Fibroblast of pulmonary artery (primary cell): ENCODE results near the gene IL36B.

Experiments used
- DNase-seq: peaks from one replicate; pipeline ENCODE4 v3.0.0-alpha.2; 2010; ENCODE audit warnings: low read depth
- H3K4me3 ChIP-seq: replicated peaks from 2 replicates; pipeline ENCODE4 v1.5.1; 2011; ENCODE audit warnings: low read depth, mild to moderate bottlenecking, control low read depth, low read length, moderate library complexity
- TF ChIP-seq, protein P1 (sequence below): IDR thresholded peaks from 2 replicates; pipeline ENCODE4 v1.5.1; 2011; ENCODE audit warnings: mild to moderate bottlenecking, control low read depth, low read length, inconsistent platforms; ENCODE audit errors: missing control alignments

IL36B gene

DNA sequence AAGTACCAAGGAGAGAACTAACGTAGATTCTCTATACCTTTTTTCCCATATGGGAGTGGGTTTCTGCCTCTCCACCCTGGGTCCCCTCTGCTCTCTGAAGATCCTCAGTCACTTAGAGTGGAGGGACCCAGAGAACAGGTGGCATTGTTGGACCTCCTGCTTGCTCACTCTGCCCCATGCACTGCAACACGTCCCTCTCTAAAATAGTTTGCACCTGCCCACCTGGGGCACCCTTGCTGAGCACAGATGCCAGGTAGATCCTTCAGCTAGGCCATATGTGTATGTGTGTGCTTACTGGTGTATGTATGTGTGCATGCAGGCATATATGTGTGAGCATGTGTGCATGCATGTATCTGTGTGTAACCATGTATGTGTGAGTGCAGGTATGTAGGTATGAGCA lies 8.6 kb upstream of the IL36B start:
- DNase-seq = no peak
- TF ChIP-seq, protein P1, sequence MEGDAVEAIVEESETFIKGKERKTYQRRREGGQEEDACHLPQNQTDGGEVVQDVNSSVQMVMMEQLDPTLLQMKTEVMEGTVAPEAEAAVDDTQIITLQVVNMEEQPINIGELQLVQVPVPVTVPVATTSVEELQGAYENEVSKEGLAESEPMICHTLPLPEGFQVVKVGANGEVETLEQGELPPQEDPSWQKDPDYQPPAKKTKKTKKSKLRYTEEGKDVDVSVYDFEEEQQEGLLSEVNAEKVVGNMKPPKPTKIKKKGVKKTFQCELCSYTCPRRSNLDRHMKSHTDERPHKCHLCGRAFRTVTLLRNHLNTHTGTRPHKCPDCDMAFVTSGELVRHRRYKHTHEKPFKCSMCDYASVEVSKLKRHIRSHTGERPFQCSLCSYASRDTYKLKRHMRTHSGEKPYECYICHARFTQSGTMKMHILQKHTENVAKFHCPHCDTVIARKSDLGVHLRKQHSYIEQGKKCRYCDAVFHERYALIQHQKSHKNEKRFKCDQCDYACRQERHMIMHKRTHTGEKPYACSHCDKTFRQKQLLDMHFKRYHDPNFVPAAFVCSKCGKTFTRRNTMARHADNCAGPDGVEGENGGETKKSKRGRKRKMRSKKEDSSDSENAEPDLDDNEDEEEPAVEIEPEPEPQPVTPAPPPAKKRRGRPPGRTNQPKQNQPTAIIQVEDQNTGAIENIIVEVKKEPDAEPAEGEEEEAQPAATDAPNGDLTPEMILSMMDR = no peak
- no peak overlapping the region for H3K4me3 ChIP-seq

DNA sequence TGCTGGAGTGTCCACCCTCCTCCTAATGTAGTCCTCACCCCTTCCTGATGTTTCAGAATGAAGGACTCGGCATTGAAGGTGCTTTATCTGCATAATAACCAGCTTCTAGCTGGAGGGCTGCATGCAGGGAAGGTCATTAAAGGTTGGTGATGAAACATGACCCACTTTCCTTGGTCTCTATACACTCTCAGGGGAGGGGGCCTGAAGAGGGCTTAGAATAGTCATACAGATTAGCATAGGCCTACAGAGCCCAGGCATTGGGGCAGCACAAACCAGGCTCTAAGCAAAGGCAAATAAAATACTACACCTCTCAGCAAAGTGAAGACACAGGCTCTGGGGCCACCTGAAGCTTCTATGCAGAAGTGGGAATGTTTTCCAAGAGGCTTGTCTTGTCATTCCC lies 8.1 kb upstream of the IL36B start:
- TF ChIP-seq, protein P1 = no peak
- H3K4me3 ChIP-seq = no peak overlapping the region
- DNase-seq = no peak

DNA sequence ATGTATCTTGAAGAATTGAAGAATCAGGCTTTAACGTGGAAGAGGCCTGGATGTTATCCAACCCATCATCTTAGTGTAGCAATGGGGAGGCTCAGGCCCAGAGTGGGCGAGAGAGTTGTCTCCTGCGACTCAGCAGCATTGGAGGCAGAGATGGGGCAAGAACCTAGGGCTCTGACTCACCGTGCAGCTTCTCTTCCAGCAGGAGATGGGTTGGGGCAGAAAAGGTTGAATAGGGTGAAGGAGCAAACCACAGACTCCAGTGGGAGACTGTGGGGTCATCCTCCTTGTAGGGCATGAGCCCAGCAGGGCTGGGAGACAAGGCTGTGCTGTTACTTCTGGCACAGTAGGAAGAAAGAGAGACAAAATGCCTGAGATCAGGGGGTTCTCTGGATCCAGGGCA lies 7.7 kb upstream of the IL36B start:
- TF ChIP-seq, protein P1 = no peak
- no peak overlapping the region for H3K4me3 ChIP-seq
- DNase-seq = peak; percentile 3

DNA sequence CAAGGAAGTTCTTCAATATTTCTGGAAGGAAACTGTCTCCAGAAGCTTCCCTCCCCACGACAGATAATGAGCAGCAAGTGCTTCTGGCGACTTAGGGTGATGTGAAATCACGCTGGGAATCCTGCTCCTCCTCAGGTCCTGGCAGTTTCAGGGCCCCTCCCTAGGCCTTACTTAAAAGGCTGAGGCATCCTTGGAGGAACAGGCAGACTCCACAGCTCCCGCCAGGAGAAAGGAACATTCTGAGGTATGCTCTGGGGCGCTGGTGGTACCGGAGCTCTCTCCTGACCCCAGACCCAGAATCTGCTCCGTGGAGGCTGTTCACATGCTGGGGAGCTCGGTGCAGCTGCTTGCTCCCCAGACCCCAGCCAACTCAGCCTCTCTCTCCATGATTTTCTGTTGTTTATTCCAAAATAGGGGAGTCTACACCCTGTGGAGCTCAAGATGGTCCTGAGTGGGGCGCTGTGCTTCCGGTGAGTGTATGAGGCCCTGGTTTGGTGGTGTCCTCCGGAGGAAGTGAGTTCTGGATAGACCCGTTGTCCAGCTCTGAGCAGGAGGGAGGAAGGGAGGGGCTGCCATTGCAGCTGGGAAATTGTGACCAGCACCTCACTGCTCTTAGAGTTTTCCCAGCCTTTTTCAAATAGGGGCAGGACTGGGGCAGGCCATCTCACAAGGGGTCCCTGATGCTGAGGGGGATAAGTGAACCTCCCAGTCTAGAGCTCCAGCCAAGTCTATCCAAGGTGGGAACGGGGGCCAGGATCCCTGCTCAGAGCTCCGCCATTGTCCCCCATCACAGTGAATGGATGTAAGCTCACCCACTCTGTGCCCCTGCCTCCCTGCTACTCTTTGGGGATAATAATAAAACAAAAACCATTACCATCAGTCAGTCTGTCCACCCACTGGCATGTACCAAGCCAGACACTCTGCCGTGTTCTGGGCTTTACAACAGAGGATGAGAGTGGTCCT lies 6.6 kb upstream of the IL36B start, which contains the start of gene IL36RN:
Gene IL36RN (plus strand): TSS at position 201 of the 963 bp plus-strand sequence. CDS start 241 bp downstream, at position 442.
- TF ChIP-seq, protein P1 = no peak
- no peak for DNase-seq
- H3K4me3 ChIP-seq = no peak within 1 kb of the TSS

DNA sequence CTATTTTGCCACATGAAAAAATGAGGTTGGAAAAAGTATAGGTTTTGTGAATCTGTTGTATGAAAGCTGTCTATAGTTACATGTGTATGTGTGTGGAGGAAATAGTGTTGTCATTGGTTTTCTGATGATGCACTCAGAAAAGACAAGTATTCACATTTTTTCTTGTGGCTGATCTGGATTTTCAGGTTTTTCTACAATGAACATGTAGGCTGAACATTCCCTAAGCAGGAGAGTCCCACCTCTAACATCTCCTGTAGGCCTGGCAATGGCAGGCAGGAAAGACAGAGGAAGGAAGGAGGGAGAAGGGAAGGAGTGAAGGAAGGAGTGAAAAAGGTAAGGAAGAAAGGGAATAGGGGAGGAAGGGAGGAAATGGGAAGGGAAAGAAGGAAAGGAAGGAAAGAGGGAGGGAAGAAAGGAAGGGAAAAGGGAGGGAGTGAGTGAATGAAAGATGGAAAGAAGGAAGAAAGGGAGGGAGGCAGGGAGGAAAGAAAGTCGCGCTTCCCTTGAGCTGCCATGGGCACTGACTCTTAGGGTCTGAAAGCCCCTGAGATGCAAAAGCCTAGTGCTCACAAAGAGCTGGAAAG lies 5.8 kb upstream of the IL36B start:
- TF ChIP-seq, protein P1 = no peak
- no peak overlapping the region for H3K4me3 ChIP-seq
- no peak for DNase-seq

DNA sequence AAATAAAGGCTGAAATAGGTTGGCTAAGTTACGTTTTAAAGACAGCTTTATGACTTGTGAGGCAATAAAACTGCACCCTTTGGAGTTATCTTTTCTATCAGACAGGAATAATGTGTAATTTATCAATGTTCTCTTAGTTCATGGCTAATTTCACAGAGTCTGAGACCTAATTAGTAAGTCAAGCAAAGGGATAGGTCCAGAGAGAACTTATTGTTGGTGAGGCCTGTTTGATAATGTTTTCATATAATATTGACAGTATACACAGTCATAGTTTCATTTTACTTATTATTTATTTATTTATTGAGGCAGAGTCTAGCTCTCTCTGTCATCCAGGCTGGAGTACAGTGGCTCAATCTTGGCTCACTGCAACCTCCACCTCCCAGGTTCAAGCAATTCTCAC lies 4.5 kb upstream of the IL36B start:
- no peak for DNase-seq
- H3K4me3 ChIP-seq = no peak overlapping the region
- TF ChIP-seq, protein P1 = no peak
